Neuronal stem cell (in vitro differentiated cells): ENCODE measurements around the gene C8G.
A peak's percentile ranks its signal among the peaks of the same experiment; 100 is the strongest.

Source experiments
- DNase-seq: peaks from one replicate; pipeline ENCODE4 v3.0.0-alpha.2; 2013; ENCODE audit warnings: low spot score
- H2AFZ ChIP-seq: one replicate; pipeline ENCODE4 v1.6.1; 2013; ENCODE audit warnings: mild to moderate bottlenecking, low read length, inconsistent platforms
- H2AK5ac ChIP-seq: 2 replicates; pipeline ENCODE4 v1.6.1; 2013; ENCODE audit warnings: low read depth, mild to moderate bottlenecking, inconsistent platforms, low read length, moderate library complexity, mixed read lengths
- H2BK120ac ChIP-seq: 2 replicates; pipeline ENCODE4 v1.6.1; 2013; ENCODE audit warnings: low read depth, mild to moderate bottlenecking, inconsistent platforms, low read length, moderate library complexity, mixed read lengths
- H2BK12ac ChIP-seq: one replicate; pipeline ENCODE4 v1.6.1; 2013; ENCODE audit warnings: low read length, inconsistent platforms
- H2BK15ac ChIP-seq: 2 replicates; pipeline ENCODE4 v1.6.1; 2013; ENCODE audit warnings: mild to moderate bottlenecking, low read length, inconsistent platforms, mixed read lengths
- H2BK5ac ChIP-seq: one replicate; pipeline ENCODE4 v1.6.1; 2013; ENCODE audit warnings: inconsistent platforms, mild to moderate bottlenecking, low read length, moderate library complexity
- H3K14ac ChIP-seq: one replicate; pipeline ENCODE4 v1.6.1; 2013; ENCODE audit warnings: low read length, inconsistent platforms
- H3K18ac ChIP-seq: 2 replicates; pipeline ENCODE4 v1.6.1; 2013; ENCODE audit warnings: low read length, inconsistent platforms
- H3K23ac ChIP-seq: 2 replicates; pipeline ENCODE4 v1.6.1; 2013; ENCODE audit warnings: low read depth, mild to moderate bottlenecking, mixed read lengths, low read length, inconsistent platforms; ENCODE audit not compliant: poor library complexity
- H3K27ac ChIP-seq: replicated peaks from 3 replicates; pipeline ENCODE4 v1.5.1; 2013; ENCODE audit warnings: low read length, inconsistent platforms
- H3K27me3 ChIP-seq, 3 experiments: 2 replicates each; pipeline ENCODE4 v1.6.1; 2013; ENCODE audit warnings: low read length in 3 of 3, mild to moderate bottlenecking in 2 of 3, inconsistent platforms in 1 of 3, low read depth in 1 of 3, mixed read lengths in 1 of 3, moderate library complexity in 1 of 3; ENCODE audit not compliant: control insufficient read depth in 3 of 3, insufficient read depth in 3 of 3
- H3K36me3 ChIP-seq, 2 donors: replicated peaks in 1 of 2; 2 replicates each; pipeline ENCODE4 v1.6.1; 2013; ENCODE audit warnings: low read length in 2 of 2; ENCODE audit not compliant: control insufficient read depth in 2 of 2, insufficient read depth in 2 of 2
- H3K4ac ChIP-seq: 2 replicates; pipeline ENCODE4 v1.6.1; 2013; ENCODE audit warnings: inconsistent platforms, mild to moderate bottlenecking, low read length, moderate library complexity
- H3K4me1 ChIP-seq, 2 donors: 1 replicate in 1 of 2; 2 replicates in 1 of 2; pipeline ENCODE4 v1.6.1; 2013; ENCODE audit warnings: low read length in 2 of 2, low read depth in 1 of 2; ENCODE audit not compliant: control insufficient read depth in 2 of 2, insufficient read depth in 1 of 2
- H3K4me2 ChIP-seq: one replicate; pipeline ENCODE4 v1.6.1; 2013; ENCODE audit warnings: mild to moderate bottlenecking, low read length, inconsistent platforms; ENCODE audit not compliant: insufficient read depth, poor library complexity, severe bottlenecking
- H3K4me3 ChIP-seq, 2 donors: 2 replicates each; pipeline ENCODE4 v1.5.1; 2013; ENCODE audit warnings: low read length in 2 of 2, mild to moderate bottlenecking in 2 of 2, inconsistent platforms in 1 of 2, moderate library complexity in 1 of 2
- H3K79me1 ChIP-seq: one replicate; pipeline ENCODE4 v1.6.1; 2013; ENCODE audit warnings: low read depth, mild to moderate bottlenecking, inconsistent platforms, low read length, moderate library complexity
- H3K9ac ChIP-seq: one replicate; pipeline ENCODE4 v1.6.1; 2013; ENCODE audit warnings: mild to moderate bottlenecking, low read depth, low read length, inconsistent platforms; ENCODE audit not compliant: poor library complexity
- H3K9me3 ChIP-seq, 2 donors: replicated peaks in 1 of 2; 2 replicates each; pipeline versions ENCODE3 to v1.6.1; 2013; ENCODE audit warnings: low read length in 2 of 2, mild to moderate bottlenecking in 2 of 2, inconsistent platforms in 1 of 2, low read depth in 1 of 2, mixed read lengths in 1 of 2, moderate library complexity in 1 of 2; ENCODE audit not compliant: control insufficient read depth in 2 of 2, insufficient read depth in 1 of 2
- H4K8ac ChIP-seq: one replicate; pipeline ENCODE4 v1.6.1; 2013; ENCODE audit warnings: low read depth, mild to moderate bottlenecking, inconsistent platforms, low read length, moderate library complexity
- H4K91ac ChIP-seq: one replicate; pipeline ENCODE4 v1.6.1; 2013; ENCODE audit warnings: low read length, low read depth, mild to moderate bottlenecking, inconsistent platforms; ENCODE audit not compliant: poor library complexity
- WGBS, 2 donors: extraction: QIAGEN DNeasy Blood & Tissue Kit; methylation state at CpG; one replicate each; pipeline ENCODE4 v1.1.7; 2013; ENCODE audit warnings: missing lambda C conversion rate in 2 of 2, mixed read lengths in 1 of 2; ENCODE audit not compliant: insufficient read length in 2 of 2, insufficient replicate concordance in 1 of 2; ENCODE audit errors: extremely low coverage in 2 of 2; 5-methylcytosine and 5-hydroxymethylcytosine counted together

Gene C8G

GRCh38 chr9:136972335-136972734 lies 27.3 kb downstream of the C8G start:
- H3K9ac ChIP-seq, result no peak overlapping the region
- H3K14ac ChIP-seq, result no peak overlapping the region
- no peak overlapping the region for H2BK12ac ChIP-seq
- H3K9me3 ChIP-seq, result no peaks in the 10 kb centered on the region
- WGBS, 2 donors, result no CpG with 5 or more reads among the region's 11 CpGs
- no peak overlapping the region for H3K23ac ChIP-seq
- H2BK5ac ChIP-seq, result peak overlapping the region; percentile 39
- H4K91ac ChIP-seq, result peak overlapping the region; percentile 85
- peak overlapping the region; percentile 23 for H3K4ac ChIP-seq
- H2AK5ac ChIP-seq, result peak overlapping the region; percentile 84
- H3K4me3 ChIP-seq, result no peak overlapping the region
- H3K18ac ChIP-seq, result peak overlapping the region; percentile 48
- H3K36me3 ChIP-seq, result no peaks in the 10 kb centered on the region
- peak overlapping the region; percentile 89 for H2BK15ac ChIP-seq
- H3K4me1 ChIP-seq, result peaks cover 0 to 3% of the 10 kb centered on the region in 2 donors
- no peak overlapping the region for H3K4me2 ChIP-seq
- DNase-seq, result no peak
- peaks cover 0 to 56% (median 6%) of the 10 kb centered on the region in 3 experiments for H3K27me3 ChIP-seq
- H3K79me1 ChIP-seq, result no peaks in the 10 kb centered on the region
- H4K8ac ChIP-seq, result peak overlapping the region; percentile 17
- H2BK120ac ChIP-seq, result no peak overlapping the region
- H2AFZ ChIP-seq, result no peak overlapping the region
- no peak overlapping the region for H3K27ac ChIP-seq

- H3K4me1 ChIP-seq, result peaks cover 0 to 8% of the 10 kb centered on the region in 2 donors
- H3K79me1 ChIP-seq, result no peaks in the 10 kb centered on the region
- no peaks in the 10 kb centered on the region for H3K9me3 ChIP-seq
- peak overlapping the region; percentile 85 for H4K91ac ChIP-seq
- H2BK120ac ChIP-seq, result no peak overlapping the region
- peak overlapping the region; percentile 58 for H2BK12ac ChIP-seq
- no peak overlapping the region for H3K4me2 ChIP-seq
- H2AFZ ChIP-seq, result no peak overlapping the region
- H3K9ac ChIP-seq, result no peak overlapping the region
- H2AK5ac ChIP-seq, result peak overlapping the region; percentile 95
- H3K27me3 ChIP-seq, result peaks cover 0 to 60% (median 10%) of the 10 kb centered on the region in 3 experiments
- H3K23ac ChIP-seq, result no peak overlapping the region
- H2BK5ac ChIP-seq, result peak overlapping the region; percentile 39
- peak overlapping the region; percentile 89 for H2BK15ac ChIP-seq
- peak overlapping the region; percentile 17 for H4K8ac ChIP-seq
- H3K14ac ChIP-seq, result peak overlapping the region; percentile 38
- no peak for DNase-seq
- no peak overlapping the region for H3K27ac ChIP-seq
- WGBS, 2 donors, result no CpG with 5 or more reads among the region's 13 CpGs
- H3K4me3 ChIP-seq, result no peak overlapping the region
- H3K4ac ChIP-seq, result peak overlapping the region; percentile 23
- H3K18ac ChIP-seq, result peak overlapping the region; percentile 48
- no peaks in the 10 kb centered on the region for H3K36me3 ChIP-seq
Measured at GRCh38 chr9:136972743-136973142, 27.7 kb downstream of the C8G start.

- Histone ChIP-seq H2BK5ac (no peak overlapping the region), H3K36me3 (no peaks in the 10 kb centered on the region), H3K23ac (no peak overlapping the region), H3K4me1 (peaks cover 0 to 9% of the 10 kb centered on the region in 2 donors), H3K27me3 (peaks cover 0 to 67% (median 12%) of the 10 kb centered on the region in 3 experiments), H3K9ac (no peak overlapping the region), H3K79me1 (no peaks in the 10 kb centered on the region), H2BK120ac (no peak overlapping the region), H3K9me3 (no peaks in the 10 kb centered on the region), H2BK15ac (peak overlapping the region; percentile 81), H3K4me2 (no peak overlapping the region), H2BK12ac (peak overlapping the region; percentile 22), H4K91ac (peak overlapping the region; percentile 79), H3K27ac (no peak overlapping the region), H3K4me3 (no peak overlapping the region), H2AK5ac (peak overlapping the region; percentile 95), H4K8ac (peak overlapping the region; percentile 65), H3K18ac (peak overlapping the region; percentile 38), H3K14ac (peak overlapping the region; percentile 21), H3K4ac (no peak overlapping the region), H2AFZ (no peak overlapping the region)
- WGBS, 2 donors, result no CpG with 5 or more reads among the region's 29 CpGs
- no peak for DNase-seq
Measured at GRCh38 chr9:136973618-136974617, 28.9 kb downstream of the C8G start.
